ENCODE results near the gene SLC17A4.
A peak's percentile ranks its signal among the peaks of the same experiment; 100 is the strongest.
"Not testable (repeated sequence)": the region's sequence is repeated elsewhere in the genome, so short reads cannot be mapped to it uniquely, and the experiment has no call there.

The SLC17A4 gene

GRCh38 chr6:25754535-25754934 is at the start of gene SLC17A4:
SLC17A4 (plus strand) TSS chr6:25754742; CDS start chr6:25761963, 7,221 bp downstream.
- DNase-seq, result no peak

GRCh38 chr6:25706314-25707014 is 48.1 kb upstream of the SLC17A4 start:
- DNase-seq, result peak; percentile 32

GRCh38 chr6:25709761-25710160 is 44.8 kb upstream of the SLC17A4 start:
- DNase-seq, result no peak

- DNase-seq, result no peak
Observed at GRCh38 chr6:25710287-25710686, 44.3 kb upstream of the SLC17A4 start.

- DNase-seq, result no peak
Observed at GRCh38 chr6:25713824-25714223, 40.7 kb upstream of the SLC17A4 start.

GRCh38 chr6:25714765-25715164 is 39.8 kb upstream of the SLC17A4 start:
- DNase-seq, result no peak

GRCh38 chr6:25715794-25716193 is 38.7 kb upstream of the SLC17A4 start:
- DNase-seq, result no peak

GRCh38 chr6:25717866-25718740 is 36.4 kb upstream of the SLC17A4 start:
- DNase-seq, result peak; percentile 36

GRCh38 chr6:25726122-25726911 is 28.2 kb upstream of the SLC17A4 start:
- DNase-seq, result no peak

GRCh38 chr6:25727028-25727427 is 27.5 kb upstream of the SLC17A4 start:
- no peak for DNase-seq

GRCh38 chr6:25730907-25731306 is 23.6 kb upstream of the SLC17A4 start:
- no peak for DNase-seq

GRCh38 chr6:25731721-25732120 is 22.8 kb upstream of the SLC17A4 start:
- DNase-seq, result no peak

GRCh38 chr6:25732468-25733198 is 21.9 kb upstream of the SLC17A4 start:
- DNase-seq, result no peak

GRCh38 chr6:25735261-25735660 is 19.3 kb upstream of the SLC17A4 start:
- DNase-seq, result no peak

- DNase-seq, result no peak
Observed at GRCh38 chr6:25743868-25744267, 10.7 kb upstream of the SLC17A4 start.

GRCh38 chr6:25745836-25746235 is 8.7 kb upstream of the SLC17A4 start:
- DNase-seq, result no peak

- no peak for DNase-seq
Observed at GRCh38 chr6:25746968-25747367, 7.6 kb upstream of the SLC17A4 start.

GRCh38 chr6:25747477-25747876 is 7.1 kb upstream of the SLC17A4 start:
- no peak for DNase-seq

GRCh38 chr6:25748049-25748448 is 6.5 kb upstream of the SLC17A4 start:
- DNase-seq, result no peak

- DNase-seq, result not testable (repeated sequence)
Observed at GRCh38 chr6:25748601-25749517, 5.7 kb upstream of the SLC17A4 start.

- no peak for DNase-seq
Observed at GRCh38 chr6:25749837-25750236, 4.7 kb upstream of the SLC17A4 start.

GRCh38 chr6:25750906-25751305 is 3.6 kb upstream of the SLC17A4 start:
- no peak for DNase-seq

Data from NCI-H774 (cell line).